NOMO-1 (cell line): ENCODE data around the gene IFITM5.
"Not testable (repeated sequence)": the region's sequence is repeated elsewhere in the genome, so short reads cannot be mapped to it uniquely, and the experiment has no call there.

ENCODE experiments used
- DNase-seq, 2 experiments: peaks; one replicate each; lab custom pipeline; 2025; ENCODE audit not compliant: unreplicated experiment in 2 of 2; lab: John Stamatoyannopoulos, UW

Gene IFITM5

GRCh38 chr11:299081-299891 is at the start of gene IFITM5:
Gene IFITM5 (minus strand): TSS chr11:299526. CDS start chr11:299490, 36 bp downstream.
- no peak for DNase-seq

- no peak for DNase-seq
These were observed 47.2 kb upstream of the IFITM5 start for GRCh38 chr11:346529-346928.

GRCh38 chr11:344836-345578 is 45.7 kb upstream of the IFITM5 start:
- DNase-seq = no peak

- no peak for DNase-seq
These were observed 43.0 kb upstream of the IFITM5 start for GRCh38 chr11:342328-342727.

- DNase-seq = no peak
These were observed 41.5 kb upstream of the IFITM5 start for GRCh38 chr11:340539-341512.

- no peak for DNase-seq
These were observed 40.6 kb upstream of the IFITM5 start for GRCh38 chr11:339963-340362.

- no peak for DNase-seq
These were observed 38.4 kb upstream of the IFITM5 start for GRCh38 chr11:337711-338110.

- DNase-seq = no peak
These were observed 37.4 kb upstream of the IFITM5 start for GRCh38 chr11:336659-337198.

GRCh38 chr11:335779-336658 is 36.7 kb upstream of the IFITM5 start:
- no peak for DNase-seq

GRCh38 chr11:334264-334994 is 35.1 kb upstream of the IFITM5 start:
- no peak for DNase-seq

GRCh38 chr11:333616-334263 is 34.4 kb upstream of the IFITM5 start:
- not testable (repeated sequence) for DNase-seq

GRCh38 chr11:332651-333480 is 33.5 kb upstream of the IFITM5 start:
- no peak for DNase-seq

GRCh38 chr11:331358-332060 is 32.2 kb upstream of the IFITM5 start:
- DNase-seq = no peak

GRCh38 chr11:330694-331357 is 31.5 kb upstream of the IFITM5 start:
- DNase-seq = no peak

GRCh38 chr11:330307-330693 is 31.0 kb upstream of the IFITM5 start:
- no peak for DNase-seq

GRCh38 chr11:329886-330253 is 30.5 kb upstream of the IFITM5 start:
- DNase-seq = no peak
